ENCODE measurements around the gene ZNF518A. TPM values are rescaled to one million over a fixed set of nuclear protein-coding genes. Genes with fewer than 3 reads are reported as not detected.

The ZNF518A gene
- total and polyA plus RNA-seq, 10 of the 15 experiments (the other 5 are each of a cell fraction or from before 2014, with no cell fraction given): 3.7 to 24.4 (median 15.4) TPM

DNA sequence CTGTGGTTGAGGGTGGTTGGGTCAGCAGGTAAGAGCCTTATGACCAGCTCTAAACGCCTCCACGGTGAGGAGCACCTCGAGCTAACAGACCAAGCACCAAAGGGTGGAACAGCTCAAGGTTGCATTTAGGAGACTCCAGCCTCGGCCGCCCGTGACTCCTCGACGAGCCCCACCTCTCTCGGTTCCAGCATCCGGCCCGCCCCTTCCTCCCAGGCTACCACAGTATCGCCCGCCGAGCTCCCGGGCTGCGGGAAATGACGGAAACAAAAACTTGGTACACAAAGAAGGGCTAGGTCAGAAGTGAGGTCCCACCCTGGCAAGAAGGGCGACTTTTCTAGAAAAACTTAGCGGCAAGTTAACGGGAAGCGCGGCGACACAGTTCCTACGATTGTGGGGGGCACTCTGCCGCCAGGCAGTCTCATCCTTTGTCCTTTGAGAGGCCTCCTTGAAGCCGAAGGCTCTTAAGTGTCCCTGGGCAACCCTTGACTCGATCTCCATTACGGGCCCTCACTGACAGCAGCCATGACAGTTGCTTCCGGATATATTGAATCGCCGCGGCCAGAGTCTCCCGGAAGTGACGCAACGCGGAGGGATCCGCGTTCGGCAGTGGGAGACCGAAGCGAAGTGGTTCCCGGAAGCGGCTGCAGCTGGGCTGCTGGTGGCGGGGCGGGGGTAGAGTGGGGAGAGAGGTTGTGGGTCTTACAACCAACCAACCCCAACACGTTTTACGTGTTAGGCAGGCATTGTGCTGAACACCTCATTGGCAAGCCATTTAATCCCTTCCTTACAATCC lies 40.2 kb upstream of the ZNF518A start (continued):
- TF ChIP-seq CBX5 (IDR thresholded peaks at IDR 0.05; ENCODE audit: low read depth) (peak; percentile 99), ZBED1 (IDR thresholded peaks at IDR 0.05; ENCODE audit: borderline replicate concordance) (peak; percentile 54; the same call in 1 of the 2 replicates), MYB (IDR thresholded peaks at IDR 0.05; ENCODE audit: borderline replicate concordance, low read depth, low read length) (no peak), POU2F2 (IDR thresholded peaks at IDR 0.05; ENCODE audit: borderline replicate concordance, low read depth, low read length) (peak; percentile 86; the same call in 2 of the 3 replicates), ETV6 (conservative IDR thresholded peaks at IDR 0.05 in 1 of 2, IDR thresholded peaks at IDR 0.05 in 1 of 2; ENCODE audit: borderline replicate concordance in 1 of 2, low read depth in 1 of 2) (peak in 1 of 2 experiments; percentile 95; a peak in 3 of 4 replicates), STAT3 (IDR thresholded peaks at IDR 0.05; ENCODE audit: low read depth, low read length) (no peak), DPF2 (IDR thresholded peaks at IDR 0.05) (peak; percentile 61; the same call in 1 of the 2 replicates), SPI1 (IDR thresholded peaks at IDR 0.05; ENCODE audit: borderline replicate concordance, insufficient read depth, low read depth, low read length) (peak; percentile 32; the same call in 1 of the 2 replicates), KAT2A (conservative IDR thresholded peaks at IDR 0.05; ENCODE audit: control insufficient read depth, low read depth, low read length) (no peak), GATAD2B (conservative IDR thresholded peaks at IDR 0.05; ENCODE audit: low read depth) (peak; percentile 77), NR2C1 (IDR thresholded peaks at IDR 0.05) (peak; percentile 65), SMARCA5 (IDR thresholded peaks at IDR 0.05) (no peak; the same call in 1 of the 2 replicates), CHD2 (IDR thresholded peaks at IDR 0.05; ENCODE audit: borderline replicate concordance, low read depth, low read length) (peak; percentile 97), IKZF2 (IDR thresholded peaks at IDR 0.05) (peak in 1 of 2 experiments; percentile 36; a peak in 1 of 4 replicates)
- TF ChIP-seq, protein P1, sequence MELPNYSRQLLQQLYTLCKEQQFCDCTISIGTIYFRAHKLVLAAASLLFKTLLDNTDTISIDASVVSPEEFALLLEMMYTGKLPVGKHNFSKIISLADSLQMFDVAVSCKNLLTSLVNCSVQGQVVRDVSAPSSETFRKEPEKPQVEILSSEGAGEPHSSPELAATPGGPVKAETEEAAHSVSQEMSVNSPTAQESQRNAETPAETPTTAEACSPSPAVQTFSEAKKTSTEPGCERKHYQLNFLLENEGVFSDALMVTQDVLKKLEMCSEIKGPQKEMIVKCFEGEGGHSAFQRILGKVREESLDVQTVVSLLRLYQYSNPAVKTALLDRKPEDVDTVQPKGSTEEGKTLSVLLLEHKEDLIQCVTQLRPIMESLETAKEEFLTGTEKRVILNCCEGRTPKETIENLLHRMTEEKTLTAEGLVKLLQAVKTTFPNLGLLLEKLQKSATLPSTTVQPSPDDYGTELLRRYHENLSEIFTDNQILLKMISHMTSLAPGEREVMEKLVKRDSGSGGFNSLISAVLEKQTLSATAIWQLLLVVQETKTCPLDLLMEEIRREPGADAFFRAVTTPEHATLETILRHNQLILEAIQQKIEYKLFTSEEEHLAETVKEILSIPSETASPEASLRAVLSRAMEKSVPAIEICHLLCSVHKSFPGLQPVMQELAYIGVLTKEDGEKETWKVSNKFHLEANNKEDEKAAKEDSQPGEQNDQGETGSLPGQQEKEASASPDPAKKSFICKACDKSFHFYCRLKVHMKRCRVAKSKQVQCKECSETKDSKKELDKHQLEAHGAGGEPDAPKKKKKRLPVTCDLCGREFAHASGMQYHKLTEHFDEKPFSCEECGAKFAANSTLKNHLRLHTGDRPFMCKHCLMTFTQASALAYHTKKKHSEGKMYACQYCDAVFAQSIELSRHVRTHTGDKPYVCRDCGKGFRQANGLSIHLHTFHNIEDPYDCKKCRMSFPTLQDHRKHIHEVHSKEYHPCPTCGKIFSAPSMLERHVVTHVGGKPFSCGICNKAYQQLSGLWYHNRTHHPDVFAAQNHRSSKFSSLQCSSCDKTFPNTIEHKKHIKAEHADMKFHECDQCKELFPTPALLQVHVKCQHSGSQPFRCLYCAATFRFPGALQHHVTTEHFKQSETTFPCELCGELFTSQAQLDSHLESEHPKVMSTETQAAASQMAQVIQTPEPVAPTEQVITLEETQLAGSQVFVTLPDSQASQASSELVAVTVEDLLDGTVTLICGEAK (IDR thresholded peaks at IDR 0.05; ENCODE audit: borderline replicate concordance): peak; percentile 95
- TF ChIP-seq, protein P2, sequence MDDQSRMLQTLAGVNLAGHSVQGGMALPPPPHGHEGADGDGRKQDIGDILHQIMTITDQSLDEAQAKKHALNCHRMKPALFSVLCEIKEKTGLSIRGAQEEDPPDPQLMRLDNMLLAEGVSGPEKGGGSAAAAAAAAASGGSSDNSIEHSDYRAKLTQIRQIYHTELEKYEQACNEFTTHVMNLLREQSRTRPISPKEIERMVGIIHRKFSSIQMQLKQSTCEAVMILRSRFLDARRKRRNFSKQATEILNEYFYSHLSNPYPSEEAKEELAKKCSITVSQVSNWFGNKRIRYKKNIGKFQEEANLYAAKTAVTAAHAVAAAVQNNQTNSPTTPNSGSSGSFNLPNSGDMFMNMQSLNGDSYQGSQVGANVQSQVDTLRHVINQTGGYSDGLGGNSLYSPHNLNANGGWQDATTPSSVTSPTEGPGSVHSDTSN (IDR thresholded peaks at IDR 0.05; ENCODE audit: insufficient replicate concordance, low read depth, low read length): peak; percentile 84
- TF ChIP-seq, protein P3, sequence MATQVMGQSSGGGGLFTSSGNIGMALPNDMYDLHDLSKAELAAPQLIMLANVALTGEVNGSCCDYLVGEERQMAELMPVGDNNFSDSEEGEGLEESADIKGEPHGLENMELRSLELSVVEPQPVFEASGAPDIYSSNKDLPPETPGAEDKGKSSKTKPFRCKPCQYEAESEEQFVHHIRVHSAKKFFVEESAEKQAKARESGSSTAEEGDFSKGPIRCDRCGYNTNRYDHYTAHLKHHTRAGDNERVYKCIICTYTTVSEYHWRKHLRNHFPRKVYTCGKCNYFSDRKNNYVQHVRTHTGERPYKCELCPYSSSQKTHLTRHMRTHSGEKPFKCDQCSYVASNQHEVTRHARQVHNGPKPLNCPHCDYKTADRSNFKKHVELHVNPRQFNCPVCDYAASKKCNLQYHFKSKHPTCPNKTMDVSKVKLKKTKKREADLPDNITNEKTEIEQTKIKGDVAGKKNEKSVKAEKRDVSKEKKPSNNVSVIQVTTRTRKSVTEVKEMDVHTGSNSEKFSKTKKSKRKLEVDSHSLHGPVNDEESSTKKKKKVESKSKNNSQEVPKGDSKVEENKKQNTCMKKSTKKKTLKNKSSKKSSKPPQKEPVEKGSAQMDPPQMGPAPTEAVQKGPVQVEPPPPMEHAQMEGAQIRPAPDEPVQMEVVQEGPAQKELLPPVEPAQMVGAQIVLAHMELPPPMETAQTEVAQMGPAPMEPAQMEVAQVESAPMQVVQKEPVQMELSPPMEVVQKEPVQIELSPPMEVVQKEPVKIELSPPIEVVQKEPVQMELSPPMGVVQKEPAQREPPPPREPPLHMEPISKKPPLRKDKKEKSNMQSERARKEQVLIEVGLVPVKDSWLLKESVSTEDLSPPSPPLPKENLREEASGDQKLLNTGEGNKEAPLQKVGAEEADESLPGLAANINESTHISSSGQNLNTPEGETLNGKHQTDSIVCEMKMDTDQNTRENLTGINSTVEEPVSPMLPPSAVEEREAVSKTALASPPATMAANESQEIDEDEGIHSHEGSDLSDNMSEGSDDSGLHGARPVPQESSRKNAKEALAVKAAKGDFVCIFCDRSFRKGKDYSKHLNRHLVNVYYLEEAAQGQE (IDR thresholded peaks at IDR 0.05; ENCODE audit: low read depth, low read length): no peak

Data from GM12878 (cell line).